NCI-H446 (cell line): ENCODE results near the gene RYR2.
"Not testable (repeated sequence)": the region's sequence is repeated elsewhere in the genome, so short reads cannot be mapped to it uniquely, and the experiment has no call there.

ENCODE experiments used
- DNase-seq, 2 experiments: peaks; one replicate each; lab custom pipeline; 2025; lab: John Stamatoyannopoulos, UW

RYR2 gene

DNA sequence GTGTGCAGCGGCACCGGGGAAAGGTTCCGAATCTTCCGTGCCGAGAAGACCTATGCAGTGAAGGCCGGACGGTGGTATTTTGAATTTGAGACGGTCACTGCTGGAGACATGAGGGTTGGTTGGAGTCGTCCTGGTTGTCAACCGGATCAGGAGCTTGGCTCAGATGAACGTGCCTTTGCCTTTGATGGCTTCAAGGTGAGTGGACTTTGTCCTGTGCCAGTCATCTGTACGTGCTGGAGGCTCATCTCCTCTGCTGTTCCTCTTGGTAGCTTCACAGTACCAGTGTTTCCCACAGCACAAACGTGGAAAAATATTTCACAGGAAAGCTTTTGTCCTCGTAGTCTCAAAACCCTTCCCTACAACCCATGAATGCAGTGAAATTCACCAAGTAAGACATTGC lies 524.6 kb downstream of the RYR2 start:
- DNase-seq = no peak

DNA sequence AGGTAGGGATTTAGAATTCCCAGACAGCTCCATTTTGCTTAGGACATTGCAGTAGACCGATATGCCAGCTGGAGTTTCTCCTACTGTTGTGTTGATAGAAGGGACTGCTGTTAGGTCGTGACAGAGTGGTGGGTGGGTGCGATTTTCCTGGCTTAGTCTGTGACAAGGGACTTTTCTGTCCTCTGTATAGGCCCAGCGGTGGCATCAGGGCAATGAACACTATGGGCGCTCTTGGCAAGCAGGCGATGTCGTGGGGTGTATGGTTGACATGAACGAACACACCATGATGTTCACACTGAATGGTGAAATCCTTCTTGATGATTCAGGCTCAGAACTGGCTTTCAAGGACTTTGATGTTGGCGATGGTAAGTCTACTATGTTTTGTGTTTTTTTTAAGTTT lies 527.0 kb downstream of the RYR2 start:
- DNase-seq = no peak

DNA sequence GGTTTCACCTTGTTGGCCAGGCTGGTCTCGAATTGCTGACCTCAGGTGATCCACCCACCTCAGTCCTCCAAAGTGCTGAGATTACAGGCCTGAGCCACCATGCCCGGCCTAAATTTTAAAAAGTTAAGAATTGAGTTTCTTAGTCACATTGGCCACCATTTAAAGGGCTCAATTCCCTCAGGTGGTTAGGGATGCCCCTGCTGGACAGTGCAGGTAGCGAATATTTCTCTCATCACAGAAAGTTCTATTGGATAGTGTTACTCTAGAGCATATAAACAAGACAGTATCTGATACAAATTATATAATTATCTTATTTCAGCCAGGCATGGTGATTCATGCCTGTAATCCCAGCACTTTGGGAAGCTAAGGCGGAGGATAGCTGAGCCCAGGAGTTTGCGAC lies 528.5 kb downstream of the RYR2 start:
- DNase-seq = no peak

DNA sequence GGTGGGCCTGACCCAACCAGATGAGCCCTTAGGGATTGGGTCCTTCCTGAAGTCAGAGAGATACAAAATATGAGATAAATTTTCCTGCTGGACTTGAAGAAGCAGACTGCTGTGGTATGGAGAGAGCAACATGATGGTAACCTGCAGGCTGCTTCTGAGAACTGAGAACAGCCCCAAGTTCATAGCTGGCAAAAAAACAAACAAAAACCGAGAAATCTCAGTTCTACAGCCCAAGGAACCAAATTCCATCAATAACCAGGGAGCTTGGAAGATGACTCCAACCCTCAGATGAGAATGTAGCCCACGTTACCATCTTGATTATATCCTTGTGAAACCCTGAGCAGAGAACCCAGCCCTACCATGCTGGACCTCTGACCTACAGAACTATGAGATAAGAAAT lies 532.6 kb downstream of the RYR2 start:
- no peak for DNase-seq

DNA sequence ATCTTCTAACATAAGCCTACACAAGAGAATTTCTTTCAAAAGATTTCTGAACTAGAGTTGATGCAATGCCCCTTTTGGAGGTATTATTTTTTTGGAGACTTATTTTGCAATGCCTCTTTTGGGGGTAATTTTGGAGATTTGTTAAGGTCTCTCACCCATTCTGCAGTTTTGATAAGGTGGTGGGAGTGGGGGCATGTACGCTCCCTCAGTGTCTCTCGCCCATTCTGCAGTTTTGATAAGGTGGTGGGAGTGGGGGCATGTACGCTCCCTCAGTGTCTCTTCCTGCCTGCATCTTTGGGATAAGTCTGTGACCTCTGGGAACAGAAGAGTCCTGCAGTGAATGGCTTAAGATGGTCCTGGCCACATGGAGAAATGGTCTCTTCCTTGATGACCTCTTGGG lies 536.6 kb downstream of the RYR2 start:
- no peak for DNase-seq

DNA sequence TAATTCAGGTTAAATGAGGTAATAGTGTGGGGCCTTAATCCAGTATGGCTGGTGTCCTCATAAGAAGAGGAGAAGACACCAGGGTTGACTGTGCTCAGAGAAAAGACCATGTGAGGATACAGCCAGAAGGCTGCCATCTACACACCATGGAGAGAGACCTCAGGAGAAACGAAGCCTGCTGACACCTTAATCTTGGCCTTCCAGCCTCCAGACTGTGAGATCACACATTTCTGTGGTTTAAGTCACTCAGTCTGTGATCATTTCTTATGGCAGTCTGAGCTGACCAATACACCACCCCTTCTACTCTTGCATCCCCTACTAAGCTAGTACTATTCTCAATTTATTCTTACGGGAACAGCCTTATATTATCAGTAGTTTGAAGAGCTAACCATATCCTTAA lies 538.7 kb downstream of the RYR2 start:
- no peak for DNase-seq

DNA sequence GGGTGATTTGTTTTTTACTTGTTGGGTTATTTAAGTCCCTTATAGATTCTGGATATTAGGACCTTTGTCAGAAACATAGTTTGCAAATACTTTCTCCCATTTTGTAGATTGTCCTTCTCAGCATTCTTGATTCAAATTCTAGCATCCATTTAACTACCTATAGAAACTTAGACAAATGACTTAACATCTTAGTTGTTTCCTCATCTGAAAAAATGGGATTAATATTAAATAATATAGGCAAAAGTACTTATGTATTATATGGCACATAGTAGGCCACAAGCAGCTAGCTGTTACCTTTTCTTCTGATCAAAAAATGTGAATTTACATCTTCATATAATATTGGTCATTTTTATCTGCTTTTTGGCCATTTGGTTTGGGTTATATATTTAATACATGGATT lies 541.3 kb downstream of the RYR2 start:
- no peak for DNase-seq

DNA sequence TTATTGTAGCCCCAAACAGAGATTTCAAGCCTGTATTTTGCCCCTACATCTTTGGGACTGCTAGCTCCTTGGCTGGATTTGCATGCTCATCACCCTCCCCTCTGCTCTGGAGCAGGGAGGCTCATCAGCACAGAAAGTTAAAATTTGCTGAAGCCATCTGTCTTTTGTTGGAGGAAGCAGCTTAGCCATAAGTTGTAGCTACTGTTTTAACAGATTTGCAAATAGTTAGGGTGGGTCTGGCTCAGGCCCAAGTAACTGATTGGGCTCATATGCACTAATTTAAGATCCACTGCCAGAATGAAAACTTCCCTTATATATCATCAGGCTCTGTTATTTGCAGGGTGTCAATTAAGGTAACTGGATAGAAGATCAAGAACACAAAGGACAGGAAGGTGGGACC lies 541.8 kb downstream of the RYR2 start:
- no peak for DNase-seq

DNA sequence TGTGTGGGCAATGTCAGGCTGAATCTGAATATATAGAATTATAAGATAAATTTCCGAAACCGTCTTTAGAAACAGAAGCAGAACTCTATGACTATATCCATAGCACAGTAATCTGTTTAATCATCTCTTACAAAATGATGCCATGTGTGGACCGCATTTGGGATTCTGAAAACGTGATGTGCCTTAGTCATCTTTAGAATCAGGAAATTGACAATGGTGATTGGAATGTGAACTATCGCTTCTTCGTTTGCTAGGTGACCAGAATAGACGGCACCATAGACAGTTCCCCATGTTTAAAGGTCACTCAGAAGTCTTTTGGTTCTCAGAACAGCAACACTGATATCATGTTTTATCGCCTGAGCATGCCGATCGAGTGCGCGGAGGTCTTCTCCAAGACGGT lies 548.4 kb downstream of the RYR2 start:
- no peak for DNase-seq

DNA sequence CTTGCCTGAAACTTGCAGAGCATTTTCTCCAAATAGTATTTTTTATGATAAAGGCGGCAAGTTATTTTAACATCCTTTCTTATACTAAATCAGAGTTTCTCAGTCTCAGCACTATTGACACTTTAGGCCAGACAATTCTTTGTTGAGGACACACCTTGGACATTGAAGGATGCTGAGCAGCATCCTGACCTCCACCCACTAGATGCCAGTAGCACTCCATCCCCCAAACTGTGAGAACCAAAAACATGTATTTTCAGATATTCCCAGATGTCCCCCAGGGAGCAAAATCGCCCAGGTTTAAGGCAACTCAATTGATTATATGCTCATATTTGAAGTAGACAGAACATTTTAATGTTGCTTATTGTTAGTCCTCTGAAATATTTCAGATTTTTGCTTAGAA lies 549.4 kb downstream of the RYR2 start:
- no peak for DNase-seq

DNA sequence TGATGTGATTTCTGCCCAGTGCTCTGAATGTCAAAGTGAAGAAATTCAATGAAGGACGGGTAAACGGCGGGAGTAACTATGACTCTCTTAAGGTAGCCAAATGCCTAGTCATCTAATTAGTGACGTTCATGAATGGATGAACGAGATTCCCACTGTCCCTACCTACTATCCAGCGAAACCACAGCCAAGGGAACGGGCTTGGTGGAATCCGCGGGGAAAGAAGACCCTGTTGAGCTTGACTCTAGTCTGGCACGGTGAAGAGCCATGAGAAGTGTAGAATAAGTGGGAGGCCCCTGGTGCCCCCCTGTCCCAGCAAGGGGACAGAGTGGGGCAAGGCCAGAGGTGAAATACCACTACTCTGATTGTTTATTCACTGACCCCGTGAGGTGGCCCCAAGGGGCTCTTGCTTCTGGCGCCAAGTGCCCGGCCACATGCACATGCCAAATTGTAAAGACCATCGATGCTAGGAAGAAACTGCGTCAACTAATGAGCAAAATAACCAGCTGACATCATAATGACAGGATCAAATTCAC lies 561.1 kb downstream of the RYR2 start:
- DNase-seq = not testable (repeated sequence)

DNA sequence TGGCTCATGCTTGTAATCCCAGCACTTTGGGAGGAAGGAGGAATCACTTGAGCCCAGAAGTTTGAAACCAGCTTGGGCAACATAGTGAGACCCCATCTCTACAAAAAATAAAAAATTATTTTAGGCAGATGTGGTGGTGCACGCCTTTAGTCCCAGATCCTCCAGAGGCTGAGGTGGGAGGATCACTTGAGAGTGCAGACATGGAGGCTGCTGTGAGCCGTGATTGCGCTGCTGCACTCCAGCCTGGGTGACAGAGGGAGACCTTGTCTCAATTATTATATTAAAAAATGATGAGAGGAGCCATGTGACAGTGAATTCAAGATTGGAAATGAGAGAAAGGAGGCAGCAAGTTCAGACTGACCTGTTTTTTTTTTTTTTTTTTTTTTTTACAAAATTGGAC lies 566.4 kb downstream of the RYR2 start:
- no peak for DNase-seq

DNA sequence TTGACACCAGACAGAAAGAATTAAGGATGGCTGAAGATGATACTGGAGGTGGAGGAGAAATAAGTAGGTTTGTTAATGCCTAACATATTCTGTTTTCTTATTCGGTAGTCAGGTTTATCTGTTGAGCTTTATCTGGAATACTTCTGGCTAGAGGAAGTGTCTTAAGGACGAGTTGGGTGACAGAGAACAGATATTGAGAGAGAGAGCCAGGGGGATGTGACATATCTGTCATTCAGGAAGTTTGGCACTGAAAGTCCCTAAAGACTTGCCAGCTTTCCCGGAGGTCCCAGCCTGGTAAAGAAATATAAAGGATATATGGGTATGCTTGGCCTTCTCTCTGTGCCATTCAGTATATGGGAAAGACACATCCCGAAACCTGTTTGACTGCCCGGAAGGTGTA lies 568.2 kb downstream of the RYR2 start:
- no peak for DNase-seq

DNA sequence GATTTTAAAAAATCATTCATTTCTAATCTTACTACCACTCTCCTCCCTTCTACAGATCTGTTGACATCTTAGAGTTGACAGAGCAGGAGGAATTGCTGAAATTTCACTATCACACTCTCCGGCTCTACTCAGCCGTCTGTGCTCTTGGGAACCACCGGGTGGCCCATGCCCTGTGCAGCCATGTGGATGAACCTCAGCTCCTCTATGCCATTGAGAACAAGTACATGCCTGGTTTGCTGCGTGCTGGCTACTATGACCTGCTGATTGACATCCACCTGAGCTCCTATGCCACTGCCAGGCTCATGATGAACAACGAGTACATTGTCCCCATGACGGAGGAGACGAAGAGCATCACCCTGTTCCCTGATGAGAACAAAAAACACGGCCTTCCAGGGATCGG lies 572.0 kb downstream of the RYR2 start:
- DNase-seq = no peak

DNA sequence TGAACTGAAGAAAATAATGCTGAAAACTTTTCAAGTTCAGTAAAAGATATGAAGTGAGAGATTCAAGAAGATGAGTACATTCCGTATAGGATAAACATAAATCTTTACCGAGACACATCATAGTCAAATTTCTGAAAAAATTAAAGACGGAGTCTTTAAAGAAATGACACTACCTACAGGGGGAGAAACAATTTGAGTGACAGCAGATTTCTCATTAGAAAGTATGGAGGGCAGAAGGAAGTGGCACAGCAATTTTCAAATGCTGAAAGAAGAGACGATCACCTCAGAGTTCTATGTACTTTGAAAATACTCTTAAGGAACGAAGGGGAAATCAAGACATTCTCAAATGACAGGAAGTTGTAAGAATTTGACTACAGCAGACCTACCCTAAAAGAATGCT lies 577.6 kb downstream of the RYR2 start:
- no peak for DNase-seq

DNA sequence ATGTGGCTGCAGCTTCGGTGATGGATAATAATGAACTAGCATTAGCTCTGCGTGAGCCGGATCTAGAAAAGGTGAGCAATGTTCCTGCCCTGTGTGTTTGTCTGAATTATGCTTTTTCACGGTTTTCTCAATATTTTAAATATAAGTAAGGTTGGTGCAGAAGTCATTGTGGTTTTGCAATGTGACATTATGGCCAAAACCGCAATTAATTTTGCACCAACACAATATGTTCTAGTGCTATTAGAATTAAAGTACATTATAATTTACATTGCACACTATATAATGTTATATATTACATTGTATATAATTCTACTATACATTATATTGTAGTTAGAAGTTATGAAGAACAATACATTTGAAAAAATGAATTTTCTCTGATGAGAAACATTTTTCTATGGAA lies 592.9 kb downstream of the RYR2 start:
- no peak for DNase-seq

DNA sequence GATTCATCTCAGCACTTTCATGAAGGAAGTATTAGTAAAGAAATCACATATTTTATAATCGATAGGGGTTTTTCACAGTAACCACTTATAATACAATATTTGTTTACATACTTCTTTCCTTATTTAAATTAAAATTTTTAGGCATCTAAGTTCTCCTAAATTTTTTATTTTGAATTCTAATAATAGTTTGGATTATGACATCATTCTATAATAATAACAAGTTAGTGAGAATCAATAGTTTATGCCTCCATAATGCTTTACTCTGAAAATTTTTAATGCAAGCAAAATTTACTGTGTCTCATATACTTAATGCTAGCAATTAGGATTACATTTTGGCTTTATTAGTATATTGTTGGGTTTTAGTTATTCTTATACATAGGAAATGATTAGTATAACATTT lies 596.6 kb downstream of the RYR2 start:
- DNase-seq = no peak

DNA sequence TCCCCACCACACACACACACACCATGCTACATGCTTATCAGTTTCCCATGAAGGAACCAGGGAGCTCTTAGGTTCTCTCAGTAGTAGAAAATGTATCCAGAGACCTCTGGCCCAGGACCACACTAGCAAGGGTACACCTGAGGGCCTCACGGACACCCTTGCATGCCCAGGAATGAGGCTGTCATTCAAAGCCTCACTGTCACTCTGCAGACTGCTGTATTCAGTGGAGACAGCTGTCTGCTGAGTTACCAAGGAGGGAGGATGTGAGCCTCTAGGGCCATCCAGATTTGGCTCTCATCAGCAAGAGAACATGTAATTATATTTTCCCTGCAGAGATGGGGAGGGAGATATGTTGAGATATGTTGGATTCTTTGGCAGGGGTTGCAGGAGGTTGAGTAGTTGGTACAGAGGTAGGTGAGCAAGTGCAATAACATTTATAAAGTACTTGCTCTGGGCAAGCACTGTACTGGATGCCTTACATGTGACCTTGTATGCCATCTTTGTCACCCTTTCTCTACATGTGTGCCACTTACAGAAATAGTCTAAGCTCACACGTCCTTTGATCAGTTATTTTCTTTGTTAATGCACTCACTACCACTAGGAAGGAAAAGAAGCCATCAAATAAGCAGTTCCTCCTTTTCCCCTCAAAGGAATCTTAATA lies 598.2 kb downstream of the RYR2 start:
- no peak for DNase-seq

DNA sequence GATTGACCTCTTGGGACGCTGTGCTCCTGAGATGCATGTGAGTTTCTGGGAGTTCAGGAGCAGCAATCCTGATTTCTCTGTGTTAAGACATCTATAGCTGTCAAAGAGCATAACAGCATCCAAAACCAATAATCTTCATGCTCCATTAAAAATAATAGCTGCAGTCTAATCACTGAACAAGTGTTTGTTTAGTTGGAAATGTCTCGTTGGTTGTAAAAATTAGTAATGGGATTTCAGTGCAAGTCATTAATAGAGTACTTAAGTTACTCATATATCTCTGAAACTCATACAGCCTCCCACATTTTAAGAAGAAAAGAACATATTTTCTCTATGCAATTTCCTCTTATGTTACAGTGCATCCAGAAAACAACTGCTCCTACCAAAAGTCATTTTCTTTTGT lies 599.0 kb downstream of the RYR2 start:
- no peak for DNase-seq

DNA sequence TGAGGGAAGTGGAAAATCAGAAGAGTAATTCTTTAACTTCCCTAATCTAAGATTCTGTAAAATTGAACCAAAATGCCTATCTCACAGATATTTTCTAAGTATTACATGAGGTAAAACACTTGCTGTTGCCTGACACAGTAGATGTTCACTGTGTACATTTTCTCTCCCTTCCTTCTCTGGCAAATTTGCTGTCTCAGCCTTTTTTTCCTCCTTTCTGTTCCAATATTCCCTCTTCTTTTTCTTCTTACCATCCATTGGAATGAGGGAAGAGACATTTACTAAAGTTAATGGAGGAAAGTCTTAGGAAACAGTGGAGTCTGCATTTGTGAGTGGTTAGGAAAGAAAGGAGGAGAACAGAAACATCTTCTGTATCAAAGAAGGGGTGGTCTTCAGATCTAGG lies 608.8 kb downstream of the RYR2 start:
- DNase-seq = no peak

DNA sequence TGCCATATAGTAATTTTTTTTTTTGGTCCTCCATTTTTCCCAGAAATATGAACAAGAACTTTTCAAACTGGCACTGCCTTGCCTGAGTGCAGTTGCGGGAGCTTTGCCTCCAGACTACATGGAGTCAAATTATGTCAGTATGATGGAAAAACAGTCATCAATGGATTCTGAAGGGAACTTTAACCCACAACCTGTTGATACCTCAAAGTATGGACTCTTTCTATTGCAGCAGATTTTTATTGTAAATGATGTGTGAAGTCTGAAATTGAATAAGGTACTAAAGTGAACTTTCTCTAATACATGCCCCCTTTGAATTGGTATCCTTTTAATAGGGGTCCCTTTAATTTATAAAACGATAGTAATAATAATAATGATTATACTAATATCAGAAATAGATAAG lies 613.8 kb downstream of the RYR2 start:
- DNase-seq = no peak

DNA sequence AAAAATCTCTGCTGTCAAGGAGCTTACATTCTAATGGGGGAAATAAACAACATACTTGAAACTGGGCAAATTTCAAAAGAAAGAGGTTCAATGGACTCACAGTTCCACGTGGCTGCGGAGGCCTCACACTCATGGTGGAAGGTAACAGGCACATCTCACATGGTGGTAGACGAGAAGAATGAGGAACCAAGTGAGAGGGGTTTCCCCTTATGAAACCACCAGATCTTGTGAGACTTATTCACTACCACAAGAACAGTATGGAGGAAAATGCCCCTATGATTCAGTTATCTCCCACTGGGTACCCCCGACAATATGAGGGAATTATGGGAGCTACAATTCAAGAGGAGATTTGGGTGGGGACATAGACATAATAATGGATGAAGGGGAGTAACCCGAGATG lies 622.4 kb downstream of the RYR2 start:
- DNase-seq = no peak

DNA sequence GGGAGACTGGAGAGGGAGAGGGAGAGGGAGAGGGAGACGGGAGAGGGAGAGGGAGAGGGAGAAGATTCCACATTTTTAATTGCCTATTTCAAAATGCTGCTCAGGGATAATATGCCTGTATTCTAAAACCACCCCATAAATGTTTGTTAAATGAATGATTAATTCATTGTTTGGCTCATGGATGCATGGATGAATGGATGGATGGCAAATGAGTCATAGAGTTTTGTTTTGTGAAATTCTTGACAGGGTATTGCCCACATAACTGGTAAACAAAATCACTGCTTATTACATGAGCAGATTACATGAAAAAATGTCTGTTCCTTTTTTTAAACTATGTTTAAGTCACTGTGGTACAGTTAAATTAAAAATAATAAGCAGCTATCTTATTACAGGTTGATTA lies 628.3 kb downstream of the RYR2 start:
- DNase-seq = no peak

DNA sequence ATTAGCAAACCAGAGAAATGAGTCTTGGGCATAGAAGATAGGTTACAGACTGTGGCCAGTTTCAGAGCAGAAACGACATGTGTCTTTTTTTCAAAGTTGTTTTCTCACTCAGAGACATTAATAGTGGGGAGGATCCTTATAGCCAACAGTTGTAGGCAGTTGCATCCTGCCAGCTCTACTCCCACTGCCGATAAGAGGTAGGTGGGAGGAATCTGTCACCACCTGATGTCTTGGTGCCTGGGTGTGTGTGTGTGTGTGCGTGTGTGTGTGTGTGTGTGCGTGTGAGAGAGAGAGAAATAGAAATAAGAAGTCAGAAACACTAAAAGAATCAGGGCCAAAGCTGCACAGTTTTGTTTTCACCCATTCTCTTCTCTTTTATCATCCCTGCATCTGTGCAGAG lies 629.3 kb downstream of the RYR2 start:
- no peak for DNase-seq

DNA sequence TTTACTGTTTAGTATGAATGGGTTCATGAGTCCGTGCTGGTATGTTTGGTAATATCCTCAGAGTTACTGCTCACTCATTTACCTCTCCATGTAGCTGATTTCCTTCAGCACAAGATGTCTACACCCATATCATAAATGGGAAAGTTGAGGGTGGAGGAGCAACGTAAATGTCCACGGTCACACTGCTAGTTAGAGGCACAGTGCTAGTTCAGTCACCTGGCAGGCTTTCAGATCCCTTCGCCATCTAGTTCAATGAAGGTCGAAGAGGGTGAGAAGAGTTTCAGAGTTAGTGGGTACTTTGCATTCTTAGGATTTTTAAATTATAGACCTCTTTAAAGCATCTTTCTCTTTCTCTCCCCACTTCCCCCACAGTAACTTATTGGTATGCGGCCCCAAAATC lies 630.0 kb downstream of the RYR2 start:
- no peak for DNase-seq
